ENCODE results near the gene EXOSC9.

Gene EXOSC9

DNA sequence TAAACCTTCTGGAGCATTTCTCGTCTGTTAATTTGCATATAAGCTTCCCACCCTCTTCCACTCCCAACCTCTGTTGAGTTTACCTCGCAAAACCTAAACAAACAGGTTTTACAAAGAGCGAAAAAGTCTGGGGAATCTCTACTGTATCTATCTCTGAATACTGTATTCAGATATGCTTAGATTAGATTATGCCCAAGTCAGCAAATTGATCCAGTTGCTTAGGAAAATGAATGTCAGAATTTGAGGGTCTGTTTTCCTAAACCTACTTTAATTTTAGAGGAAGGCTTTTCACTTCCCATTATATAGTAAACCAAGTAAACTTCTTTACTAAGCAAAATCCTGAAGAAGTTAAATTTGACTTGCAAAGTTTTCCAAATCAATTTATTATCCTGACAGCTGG is 15.9 kb downstream of the EXOSC9 start:
- TF ChIP-seq, protein P1, sequence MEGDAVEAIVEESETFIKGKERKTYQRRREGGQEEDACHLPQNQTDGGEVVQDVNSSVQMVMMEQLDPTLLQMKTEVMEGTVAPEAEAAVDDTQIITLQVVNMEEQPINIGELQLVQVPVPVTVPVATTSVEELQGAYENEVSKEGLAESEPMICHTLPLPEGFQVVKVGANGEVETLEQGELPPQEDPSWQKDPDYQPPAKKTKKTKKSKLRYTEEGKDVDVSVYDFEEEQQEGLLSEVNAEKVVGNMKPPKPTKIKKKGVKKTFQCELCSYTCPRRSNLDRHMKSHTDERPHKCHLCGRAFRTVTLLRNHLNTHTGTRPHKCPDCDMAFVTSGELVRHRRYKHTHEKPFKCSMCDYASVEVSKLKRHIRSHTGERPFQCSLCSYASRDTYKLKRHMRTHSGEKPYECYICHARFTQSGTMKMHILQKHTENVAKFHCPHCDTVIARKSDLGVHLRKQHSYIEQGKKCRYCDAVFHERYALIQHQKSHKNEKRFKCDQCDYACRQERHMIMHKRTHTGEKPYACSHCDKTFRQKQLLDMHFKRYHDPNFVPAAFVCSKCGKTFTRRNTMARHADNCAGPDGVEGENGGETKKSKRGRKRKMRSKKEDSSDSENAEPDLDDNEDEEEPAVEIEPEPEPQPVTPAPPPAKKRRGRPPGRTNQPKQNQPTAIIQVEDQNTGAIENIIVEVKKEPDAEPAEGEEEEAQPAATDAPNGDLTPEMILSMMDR (IDR thresholded peaks at IDR 0.05; ENCODE audit: borderline replicate concordance, insufficient read depth, low read depth, low read length), result no peak

DNA sequence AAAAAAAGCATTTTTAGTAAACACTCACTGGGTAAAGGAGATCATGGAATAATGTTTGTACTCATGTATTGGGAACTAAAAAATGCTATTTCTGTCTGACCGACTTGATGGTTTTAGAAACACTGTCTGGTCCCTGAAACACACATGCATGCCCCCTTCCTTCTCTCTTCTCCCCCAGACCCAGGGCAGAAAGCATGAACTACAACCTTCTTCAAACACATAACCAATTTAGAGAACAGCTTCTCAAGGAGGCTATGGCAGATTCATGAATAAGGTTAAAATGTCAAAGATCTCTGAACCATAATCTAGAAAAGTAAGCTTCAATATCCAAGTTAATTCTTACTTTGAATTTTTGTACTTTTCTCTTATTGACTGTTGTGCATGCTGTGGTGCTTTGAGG is 16.6 kb downstream of the EXOSC9 start:
- TF ChIP-seq, protein P1 (IDR thresholded peaks at IDR 0.05; ENCODE audit: borderline replicate concordance, insufficient read depth, low read depth, low read length), result no peak
- H3K4me3 ChIP-seq (ENCODE audit: low read depth, low read length), result no peak overlapping the region

More for the DNA sequence above, 15.9 kb downstream of the EXOSC9 start:
- H3K4me3 ChIP-seq (ENCODE audit: low read depth, low read length), result no peak overlapping the region

DNA sequence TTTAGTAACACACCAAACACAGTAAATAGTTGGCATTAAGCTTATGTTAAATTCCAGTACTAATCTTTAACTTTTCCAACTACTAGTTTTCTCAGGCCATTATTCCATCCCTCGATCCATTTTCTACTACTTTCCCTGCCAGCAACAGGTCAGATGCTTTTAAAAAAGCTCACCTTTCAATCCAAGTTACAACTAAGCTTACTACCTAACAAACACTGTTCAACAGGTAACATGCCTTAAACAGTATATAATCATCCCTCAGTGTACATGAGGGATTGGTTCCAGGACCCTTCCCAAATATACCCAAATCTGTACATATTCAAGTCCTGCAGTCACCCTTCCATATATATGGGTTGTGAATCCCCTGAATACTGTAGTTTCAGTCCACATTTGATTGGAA is 17.1 kb downstream of the EXOSC9 start:
- TF ChIP-seq, protein P1 (IDR thresholded peaks at IDR 0.05; ENCODE audit: borderline replicate concordance, insufficient read depth, low read depth, low read length), result no peak
- H3K4me3 ChIP-seq (ENCODE audit: low read depth, low read length), result no peak overlapping the region

DNA sequence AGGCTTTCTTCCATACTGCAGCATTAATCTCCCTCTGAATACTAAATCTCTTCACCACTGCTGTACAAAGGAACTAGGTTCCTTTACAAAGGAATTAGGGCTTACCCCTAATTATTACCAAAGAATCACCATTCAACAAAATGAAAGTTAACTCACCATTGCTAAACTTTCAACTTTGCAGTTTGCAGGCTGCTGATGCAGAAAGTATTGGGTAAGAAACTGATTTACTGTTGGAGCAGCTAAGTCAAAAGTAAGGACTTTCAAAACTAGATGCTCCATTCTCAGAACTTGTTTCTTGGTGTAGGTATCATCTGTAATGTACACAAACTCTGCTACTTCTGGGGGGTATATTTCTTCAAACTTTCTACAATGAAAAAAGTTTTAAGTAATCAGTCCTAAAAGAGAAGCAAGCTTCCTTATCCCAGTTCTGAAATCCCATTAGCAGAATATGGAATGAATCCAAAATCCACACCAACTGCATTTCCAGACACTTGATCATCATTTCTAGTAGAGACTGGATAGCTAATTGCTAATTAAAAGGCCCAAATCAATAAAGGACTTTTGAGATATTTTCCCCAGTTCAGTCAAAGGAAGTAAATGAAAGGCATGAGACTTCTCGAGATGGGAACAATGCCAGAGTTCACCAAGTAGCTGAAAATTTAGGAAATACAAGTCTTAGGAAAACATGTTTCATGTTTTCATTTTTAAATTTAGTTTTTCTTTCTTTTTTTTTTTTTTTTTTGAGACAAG is 18.3 kb downstream of the EXOSC9 start:
- TF ChIP-seq, protein P1 (IDR thresholded peaks at IDR 0.05; ENCODE audit: borderline replicate concordance, insufficient read depth, low read depth, low read length), result no peak
- no peak overlapping the region for H3K4me3 ChIP-seq (ENCODE audit: low read depth, low read length)

DNA sequence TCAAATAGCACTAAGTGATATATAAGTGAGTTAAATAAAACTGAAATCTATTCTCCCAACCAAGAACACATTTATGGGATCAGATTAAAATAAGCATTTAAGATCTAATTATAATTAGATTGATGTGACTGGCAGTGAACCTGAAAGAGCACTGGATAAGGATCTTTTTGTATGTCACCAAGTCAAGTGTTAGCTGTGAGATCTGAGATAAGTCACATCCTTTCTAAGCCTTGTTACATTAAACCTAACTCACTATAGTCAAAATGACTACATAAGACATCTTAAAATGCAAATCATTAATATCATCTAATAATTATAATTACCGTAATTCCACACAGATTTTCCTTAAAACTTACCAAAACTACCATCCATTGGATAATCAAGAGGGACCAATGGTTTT is 20.9 kb downstream of the EXOSC9 start:
- TF ChIP-seq, protein P1 (IDR thresholded peaks at IDR 0.05; ENCODE audit: borderline replicate concordance, insufficient read depth, low read depth, low read length), result no peak
- peak overlapping the region; percentile 95 for H3K4me3 ChIP-seq (ENCODE audit: low read depth, low read length)

DNA sequence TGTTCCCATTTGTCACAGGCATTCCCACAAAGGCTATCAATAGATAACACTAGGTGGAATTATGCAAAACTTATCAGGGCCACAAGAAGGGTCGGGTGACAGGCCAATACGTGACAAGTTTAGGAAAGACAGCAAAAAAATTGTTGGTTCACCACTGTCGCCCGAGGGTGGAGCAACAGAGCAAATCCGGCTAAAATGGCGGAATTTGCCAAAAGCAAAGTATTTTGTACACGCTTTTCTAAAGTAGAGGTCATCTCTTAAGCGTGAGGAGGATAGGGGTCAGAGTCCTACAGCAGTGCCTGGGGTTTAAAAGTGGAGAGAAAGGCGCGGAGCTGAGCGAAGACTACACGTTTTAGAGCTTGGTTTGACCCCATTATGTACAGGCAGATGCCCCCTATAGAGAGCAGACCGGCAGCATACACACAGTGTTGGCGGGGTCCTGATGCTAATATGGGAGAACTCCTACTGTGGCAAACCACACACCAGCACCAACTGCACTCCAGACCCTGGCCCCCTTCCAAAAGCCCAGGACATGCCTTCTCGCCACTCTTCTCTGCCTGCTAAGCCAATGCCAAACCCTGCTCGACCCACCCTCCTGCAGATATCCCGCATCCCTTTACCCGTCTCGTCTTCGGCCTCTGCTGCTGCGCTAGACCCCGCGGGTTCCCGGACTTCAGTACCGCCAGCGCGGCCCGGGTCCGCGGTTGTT is 21.8 kb downstream of the EXOSC9 start:
- H3K4me3 ChIP-seq (ENCODE audit: low read depth, low read length), result peak overlapping the region; percentile 95
- TF ChIP-seq, protein P1 (IDR thresholded peaks at IDR 0.05; ENCODE audit: borderline replicate concordance, insufficient read depth, low read depth, low read length), result 0 out of 2 replicates have a peak, but pooled peaks have one; percentile 5

Data from GM12875 (cell line).